ENCODE measurements around the gene OSBP2. TPM values are rescaled to one million over a fixed set of nuclear protein-coding genes. Genes with fewer than 3 reads are reported as not detected.

The OSBP2 gene
- total and polyA plus RNA-seq, 4 donors: 0.18 to 3.9 (median 0.88) TPM

GRCh38 chr22:30743257-30744020 is 48.8 kb downstream of the OSBP2 start:
- 85 to 90% methylated on average over 10 of the region's 10 CpGs for WGBS, 2 donors

DNA sequence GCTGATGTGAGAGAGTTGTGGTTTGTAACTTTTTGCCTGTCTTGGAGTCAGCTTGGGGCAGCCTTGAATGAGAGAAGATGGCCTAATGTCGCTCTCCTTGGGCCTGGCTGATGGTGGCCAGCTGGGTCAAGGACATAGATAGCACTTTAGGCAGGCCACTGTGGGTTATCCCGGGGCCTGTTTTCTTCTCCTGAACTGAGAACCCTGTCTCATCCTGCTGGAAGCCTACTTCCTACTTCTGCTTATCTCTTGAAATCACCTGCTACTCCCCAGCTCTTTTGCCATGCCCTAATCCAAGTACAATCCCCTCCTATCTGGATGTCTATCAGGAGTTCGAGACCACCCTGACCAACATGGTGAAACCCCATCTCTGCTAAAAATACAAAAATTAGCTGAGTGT is 49.5 kb downstream of the OSBP2 start:
- no peaks in the 10 kb centered on the region for H3K9me3 ChIP-seq (ENCODE audit: control insufficient read depth, low read length)
- ATAC-seq (ENCODE audit: low FRiP score) (no peak), DNase-seq (peak in 1 of 2 donors; percentile 31)
- intact Hi-C loops (cut with DNase I): no loop called here
- no peak overlapping the region for H3K4me3 ChIP-seq (ENCODE audit: low read length in 2 of 2)
- no peak overlapping the region for H3K27ac ChIP-seq (ENCODE audit: low read depth in 1 of 2, low read length in 2 of 2)
- WGBS, 2 donors: 90 to 92% methylated on average over 3 of the region's 3 CpGs
- no peaks in the 10 kb centered on the region for H3K27me3 ChIP-seq (ENCODE audit: control insufficient read depth in 1 of 2, insufficient read depth in 2 of 2, low read length in 1 of 2)
- peaks cover 0 to 2% of the 10 kb centered on the region in 2 donors for H3K36me3 ChIP-seq (ENCODE audit: control insufficient read depth in 1 of 2, insufficient read depth in 2 of 2, low read length in 1 of 2)
- H3K4me1 ChIP-seq (ENCODE audit: control insufficient read depth in 1 of 2, insufficient read depth in 2 of 2, low read length in 2 of 2): no peaks in the 10 kb centered on the region

More at GRCh38 chr22:30743257-30744020, 48.8 kb downstream of the OSBP2 start:
- no peak for ATAC-seq (ENCODE audit: low FRiP score)
- peak in 1 of 2 donors; percentile 55 for DNase-seq
- Histone ChIP-seq H3K27me3 (ENCODE audit: control insufficient read depth in 1 of 2, insufficient read depth in 2 of 2, low read length in 1 of 2) (no peaks in the 10 kb centered on the region), H3K9me3 (ENCODE audit: control insufficient read depth, low read length) (no peaks in the 10 kb centered on the region), H3K4me1 (ENCODE audit: control insufficient read depth in 1 of 2, insufficient read depth in 2 of 2, low read length in 2 of 2) (no peaks in the 10 kb centered on the region), H3K27ac (ENCODE audit: low read depth in 1 of 2, low read length in 2 of 2) (no peak overlapping the region), H3K36me3 (ENCODE audit: control insufficient read depth in 1 of 2, insufficient read depth in 2 of 2, low read length in 1 of 2) (peaks cover 0 to 2% of the 10 kb centered on the region in 2 donors), H3K4me3 (ENCODE audit: low read length in 2 of 2) (no peak overlapping the region)
- intact Hi-C loops (cut with DNase I): no loop called here

DNA sequence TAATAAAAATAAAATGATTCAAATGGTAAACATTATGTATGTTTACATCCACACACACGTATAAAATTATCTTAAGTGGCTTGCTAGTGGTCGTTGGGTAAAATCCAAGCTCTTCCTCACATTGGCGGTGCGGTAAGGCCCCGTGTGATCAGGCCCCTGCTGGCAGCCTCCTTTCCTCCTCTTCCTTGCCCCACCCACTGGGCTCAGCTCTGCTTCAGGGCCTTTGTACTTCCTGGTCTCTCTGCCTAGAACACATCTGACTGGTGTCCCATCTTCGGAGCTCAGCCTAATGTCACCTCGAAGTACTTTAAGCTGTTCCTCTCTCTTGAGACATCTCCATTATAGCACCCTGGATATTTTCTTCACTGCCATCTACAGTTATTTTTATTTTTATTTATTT is 52.8 kb downstream of the OSBP2 start:
- ATAC-seq (ENCODE audit: low FRiP score): no peak
- no peaks in the 10 kb centered on the region for H3K9me3 ChIP-seq (ENCODE audit: control insufficient read depth, low read length)
- intact Hi-C loops (cut with DNase I): no loop called here
- no peaks in the 10 kb centered on the region for H3K4me1 ChIP-seq (ENCODE audit: control insufficient read depth in 1 of 2, insufficient read depth in 2 of 2, low read length in 2 of 2)
- H3K27me3 ChIP-seq (ENCODE audit: control insufficient read depth in 1 of 2, insufficient read depth in 2 of 2, low read length in 1 of 2): no peaks in the 10 kb centered on the region
- no peak for DNase-seq
- H3K4me3 ChIP-seq (ENCODE audit: low read length in 2 of 2): no peak overlapping the region
- WGBS, 2 donors: 81 to 83% methylated on average over 7 of the region's 7 CpGs
- no peak overlapping the region for H3K27ac ChIP-seq (ENCODE audit: low read depth in 1 of 2, low read length in 2 of 2)
- H3K36me3 ChIP-seq (ENCODE audit: control insufficient read depth in 1 of 2, insufficient read depth in 2 of 2, low read length in 1 of 2): peaks cover 0 to 2% of the 10 kb centered on the region in 2 donors

DNA sequence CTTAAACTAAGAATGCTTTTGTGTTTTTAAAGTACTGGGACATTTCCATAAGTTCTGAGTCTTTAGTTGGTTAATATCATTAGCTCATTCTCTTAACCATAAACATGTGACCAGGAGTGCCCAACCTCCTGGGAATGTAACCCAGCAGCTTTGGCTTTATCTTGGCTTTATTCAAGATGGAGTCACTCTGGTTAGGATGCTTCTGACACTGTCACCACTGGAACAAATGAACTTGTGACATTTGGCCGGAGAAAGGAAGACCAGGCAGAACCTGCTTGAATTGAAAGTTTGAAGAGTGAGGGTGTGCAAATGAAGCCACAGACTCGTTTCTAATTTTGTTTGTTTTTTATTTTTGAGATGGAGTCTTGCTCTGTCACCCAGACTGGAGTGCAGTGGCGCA is 54.6 kb downstream of the OSBP2 start:
- no peak for DNase-seq
- H3K4me3 ChIP-seq (ENCODE audit: low read length in 2 of 2): no peak overlapping the region
- no peaks in the 10 kb centered on the region for H3K27me3 ChIP-seq (ENCODE audit: control insufficient read depth in 1 of 2, insufficient read depth in 2 of 2, low read length in 1 of 2)
- intact Hi-C loops (cut with DNase I): no loop called here
- no peak overlapping the region for H3K27ac ChIP-seq (ENCODE audit: low read depth in 1 of 2, low read length in 2 of 2)
- H3K36me3 ChIP-seq (ENCODE audit: control insufficient read depth in 1 of 2, insufficient read depth in 2 of 2, low read length in 1 of 2): no peaks in the 10 kb centered on the region
- WGBS, 2 donors: 80 to 82% methylated on average over 3 of the region's 3 CpGs
- H3K9me3 ChIP-seq (ENCODE audit: control insufficient read depth, low read length): no peaks in the 10 kb centered on the region
- H3K4me1 ChIP-seq (ENCODE audit: control insufficient read depth in 1 of 2, insufficient read depth in 2 of 2, low read length in 2 of 2): no peaks in the 10 kb centered on the region
- ATAC-seq (ENCODE audit: low FRiP score): no peak

DNA sequence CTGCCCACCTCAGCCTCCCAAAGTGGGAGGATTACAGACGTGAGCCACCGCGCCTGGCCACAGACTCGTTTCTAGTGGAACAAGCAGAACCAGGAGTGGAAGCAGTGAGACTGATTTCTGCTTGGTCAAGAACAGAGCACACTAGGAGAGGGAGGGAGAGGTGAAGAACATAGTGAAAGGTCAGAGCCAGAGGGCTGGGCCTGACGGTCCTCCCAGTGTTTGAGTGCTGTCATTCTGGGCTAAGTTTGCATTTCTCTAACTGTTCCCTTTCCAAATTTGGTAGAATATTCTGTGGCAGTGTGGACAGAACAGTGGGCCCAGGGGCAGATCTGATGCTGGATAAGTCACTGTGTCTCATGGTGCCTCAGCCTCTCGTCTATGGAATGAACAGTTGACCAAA is 55.2 kb downstream of the OSBP2 start:
- H3K27me3 ChIP-seq (ENCODE audit: control insufficient read depth in 1 of 2, insufficient read depth in 2 of 2, low read length in 1 of 2): no peaks in the 10 kb centered on the region
- H3K36me3 ChIP-seq (ENCODE audit: control insufficient read depth in 1 of 2, insufficient read depth in 2 of 2, low read length in 1 of 2): no peaks in the 10 kb centered on the region
- no peaks in the 10 kb centered on the region for H3K4me1 ChIP-seq (ENCODE audit: control insufficient read depth in 1 of 2, insufficient read depth in 2 of 2, low read length in 2 of 2)
- H3K27ac ChIP-seq (ENCODE audit: low read depth in 1 of 2, low read length in 2 of 2): no peak overlapping the region
- DNase-seq (peak in 1 of 2 donors; percentile 42), ATAC-seq (ENCODE audit: low FRiP score) (no peak)
- intact Hi-C loops (cut with DNase I): no loop called here
- H3K4me3 ChIP-seq (ENCODE audit: low read length in 2 of 2): no peak overlapping the region
- no peaks in the 10 kb centered on the region for H3K9me3 ChIP-seq (ENCODE audit: control insufficient read depth, low read length)
- WGBS, 2 donors: 78 to 82% methylated on average over 6 of the region's 6 CpGs

DNA sequence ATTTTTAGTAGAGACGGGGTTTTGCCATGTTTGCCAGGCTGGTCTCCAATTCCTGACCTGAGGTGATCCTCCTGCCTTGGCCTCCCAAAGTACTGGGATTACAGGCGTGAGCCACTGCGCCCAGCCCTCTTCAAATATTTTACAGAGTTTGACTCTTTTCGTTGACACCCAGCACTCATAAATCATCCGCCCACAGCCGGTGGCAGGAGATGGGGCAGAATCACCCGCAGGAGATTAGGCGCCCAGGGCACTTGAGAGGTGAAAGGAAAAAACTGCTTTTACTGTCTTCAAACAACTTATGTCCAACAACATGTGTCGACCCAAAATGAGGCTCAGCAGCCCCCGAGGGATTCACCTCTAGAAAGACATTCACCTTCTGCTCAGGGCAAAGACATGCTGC is 56.9 kb downstream of the OSBP2 start:
- Histone ChIP-seq H3K36me3 (ENCODE audit: control insufficient read depth in 1 of 2, insufficient read depth in 2 of 2, low read length in 1 of 2) (no peaks in the 10 kb centered on the region), H3K9me3 (ENCODE audit: control insufficient read depth, low read length) (no peaks in the 10 kb centered on the region), H3K4me1 (ENCODE audit: control insufficient read depth in 1 of 2, insufficient read depth in 2 of 2, low read length in 2 of 2) (no peaks in the 10 kb centered on the region), H3K27ac (ENCODE audit: low read depth in 1 of 2, low read length in 2 of 2) (no peak overlapping the region), H3K27me3 (ENCODE audit: control insufficient read depth in 1 of 2, insufficient read depth in 2 of 2, low read length in 1 of 2) (no peaks in the 10 kb centered on the region), H3K4me3 (ENCODE audit: low read length in 2 of 2) (no peak overlapping the region)
- intact Hi-C loops (cut with DNase I): no loop called here
- ATAC-seq (ENCODE audit: low FRiP score) (no peak), DNase-seq (no peak)
- WGBS, 2 donors: 86% methylated on average over 10 of the region's 10 CpGs

GRCh38 chr22:30752771-30753170 is 58.1 kb downstream of the OSBP2 start:
- Histone ChIP-seq H3K4me3 (ENCODE audit: low read length in 2 of 2) (no peak overlapping the region), H3K27ac (ENCODE audit: low read depth in 1 of 2, low read length in 2 of 2) (no peak overlapping the region), H3K9me3 (ENCODE audit: control insufficient read depth, low read length) (no peaks in the 10 kb centered on the region), H3K4me1 (ENCODE audit: control insufficient read depth in 1 of 2, insufficient read depth in 2 of 2, low read length in 2 of 2) (no peaks in the 10 kb centered on the region), H3K36me3 (ENCODE audit: control insufficient read depth in 1 of 2, insufficient read depth in 2 of 2, low read length in 1 of 2) (no peaks in the 10 kb centered on the region), H3K27me3 (ENCODE audit: control insufficient read depth in 1 of 2, insufficient read depth in 2 of 2, low read length in 1 of 2) (no peaks in the 10 kb centered on the region)
- no peak for ATAC-seq (ENCODE audit: low FRiP score)
- WGBS, 2 donors: 61 to 67% methylated on average over 1 of the region's 1 CpG
- intact Hi-C loops (cut with DNase I): no loop called here
- no peak for DNase-seq

- H3K36me3 ChIP-seq (ENCODE audit: control insufficient read depth in 1 of 2, insufficient read depth in 2 of 2, low read length in 1 of 2): no peaks in the 10 kb centered on the region
- no peak for ATAC-seq (ENCODE audit: low FRiP score)
- intact Hi-C loops (cut with DNase I): loop anchor here in 1 of 2 donors (2.0 kb wide), 1 partner anchor 119 kb away; the partner anchor contains the start of gene SLC35E4
- H3K27me3 ChIP-seq (ENCODE audit: control insufficient read depth in 1 of 2, insufficient read depth in 2 of 2, low read length in 1 of 2): no peaks in the 10 kb centered on the region
- H3K9me3 ChIP-seq (ENCODE audit: control insufficient read depth, low read length): no peaks in the 10 kb centered on the region
- H3K4me3 ChIP-seq (ENCODE audit: low read length in 2 of 2): no peak overlapping the region
- H3K4me1 ChIP-seq (ENCODE audit: control insufficient read depth in 1 of 2, insufficient read depth in 2 of 2, low read length in 2 of 2): no peaks in the 10 kb centered on the region
- H3K27ac ChIP-seq (ENCODE audit: low read depth in 1 of 2, low read length in 2 of 2): no peak overlapping the region
- WGBS, 2 donors: 36 to 51% methylated on average over 2 of the region's 2 CpGs
- no peak for DNase-seq
Observed at GRCh38 chr22:30753701-30754100, 59.0 kb downstream of the OSBP2 start.

- intact Hi-C loops (cut with DNase I): loop anchor here in 1 of 2 donors (2.0 kb wide), 1 partner anchor 120 kb away; the partner anchor contains the start of gene SLC35E4
- WGBS, 2 donors: 94 to 100% methylated on average over 4 of the region's 4 CpGs
- peak in 1 of 2 donors; percentile 73 for DNase-seq
Observed at GRCh38 chr22:30754521-30754920, 59.8 kb downstream of the OSBP2 start.

More at GRCh38 chr22:30754521-30754920, 59.8 kb downstream of the OSBP2 start:
- no peak for ATAC-seq (ENCODE audit: low FRiP score)
- Histone ChIP-seq H3K4me1 (ENCODE audit: control insufficient read depth in 1 of 2, insufficient read depth in 2 of 2, low read length in 2 of 2) (no peaks in the 10 kb centered on the region), H3K36me3 (ENCODE audit: control insufficient read depth in 1 of 2, insufficient read depth in 2 of 2, low read length in 1 of 2) (no peaks in the 10 kb centered on the region), H3K27me3 (ENCODE audit: control insufficient read depth in 1 of 2, insufficient read depth in 2 of 2, low read length in 1 of 2) (no peaks in the 10 kb centered on the region), H3K4me3 (ENCODE audit: low read length in 2 of 2) (no peak overlapping the region), H3K27ac (ENCODE audit: low read depth in 1 of 2, low read length in 2 of 2) (no peak overlapping the region), H3K9me3 (ENCODE audit: control insufficient read depth, low read length) (no peaks in the 10 kb centered on the region)

All from aorta (tissue), 5 donors.